ENCODE measurements around the gene MGLL. TPM values are rescaled to one million over a fixed set of nuclear protein-coding genes. Genes with fewer than 3 reads are reported as not detected.

The MGLL gene
- total and polyA plus RNA-seq, 8 donors: 8.6 to 318 (median 16.0) TPM

DNA sequence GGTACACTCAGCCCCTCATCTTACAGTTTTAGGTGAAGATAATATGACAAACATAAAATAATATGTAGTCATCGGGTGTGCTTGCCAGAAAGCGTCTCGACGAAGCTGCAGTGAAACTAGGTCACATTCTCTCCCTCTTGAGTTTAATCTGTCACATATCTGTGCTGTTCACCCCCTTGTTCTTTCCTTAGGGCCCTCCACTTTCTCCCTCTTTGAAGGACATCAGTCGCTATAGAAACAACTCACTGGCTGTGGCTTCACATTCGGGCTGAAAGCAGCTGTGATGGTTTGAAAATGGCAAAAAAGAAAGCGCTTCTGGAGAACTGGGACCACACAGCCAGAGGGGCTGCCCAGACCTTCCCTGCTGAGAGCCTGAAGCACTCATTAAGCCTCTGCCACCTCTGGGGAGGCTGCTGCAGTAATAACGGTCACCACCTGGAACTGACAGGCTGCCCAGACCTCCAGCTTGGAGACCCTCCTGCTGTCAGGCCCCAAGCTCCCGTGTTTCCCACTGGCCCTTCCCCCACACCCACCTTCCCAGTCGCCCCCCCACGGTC lies 99.2 kb downstream of the MGLL start:
- TF ChIP-seq, protein P1, sequence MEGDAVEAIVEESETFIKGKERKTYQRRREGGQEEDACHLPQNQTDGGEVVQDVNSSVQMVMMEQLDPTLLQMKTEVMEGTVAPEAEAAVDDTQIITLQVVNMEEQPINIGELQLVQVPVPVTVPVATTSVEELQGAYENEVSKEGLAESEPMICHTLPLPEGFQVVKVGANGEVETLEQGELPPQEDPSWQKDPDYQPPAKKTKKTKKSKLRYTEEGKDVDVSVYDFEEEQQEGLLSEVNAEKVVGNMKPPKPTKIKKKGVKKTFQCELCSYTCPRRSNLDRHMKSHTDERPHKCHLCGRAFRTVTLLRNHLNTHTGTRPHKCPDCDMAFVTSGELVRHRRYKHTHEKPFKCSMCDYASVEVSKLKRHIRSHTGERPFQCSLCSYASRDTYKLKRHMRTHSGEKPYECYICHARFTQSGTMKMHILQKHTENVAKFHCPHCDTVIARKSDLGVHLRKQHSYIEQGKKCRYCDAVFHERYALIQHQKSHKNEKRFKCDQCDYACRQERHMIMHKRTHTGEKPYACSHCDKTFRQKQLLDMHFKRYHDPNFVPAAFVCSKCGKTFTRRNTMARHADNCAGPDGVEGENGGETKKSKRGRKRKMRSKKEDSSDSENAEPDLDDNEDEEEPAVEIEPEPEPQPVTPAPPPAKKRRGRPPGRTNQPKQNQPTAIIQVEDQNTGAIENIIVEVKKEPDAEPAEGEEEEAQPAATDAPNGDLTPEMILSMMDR (IDR thresholded peaks at IDR 0.05): no peak
- peak overlapping the region in 1 of 2 donors; percentile 41 for H3K27ac ChIP-seq
- intact Hi-C loops (cut with DNase I): no loop called here
- no peaks in the 10 kb centered on the region for H3K9me3 ChIP-seq
- ATAC-seq (peak; percentile 48), DNase-seq (peak in 1 of 4 donors; percentile 59)
- no peak overlapping the region for H3K4me3 ChIP-seq
- H3K36me3 ChIP-seq: peaks cover 0 to 29% of the 10 kb centered on the region in 2 donors
- peaks cover 23 to 27% of the 10 kb centered on the region in 2 donors for H3K4me1 ChIP-seq
- no peaks in the 10 kb centered on the region for H3K27me3 ChIP-seq

DNA sequence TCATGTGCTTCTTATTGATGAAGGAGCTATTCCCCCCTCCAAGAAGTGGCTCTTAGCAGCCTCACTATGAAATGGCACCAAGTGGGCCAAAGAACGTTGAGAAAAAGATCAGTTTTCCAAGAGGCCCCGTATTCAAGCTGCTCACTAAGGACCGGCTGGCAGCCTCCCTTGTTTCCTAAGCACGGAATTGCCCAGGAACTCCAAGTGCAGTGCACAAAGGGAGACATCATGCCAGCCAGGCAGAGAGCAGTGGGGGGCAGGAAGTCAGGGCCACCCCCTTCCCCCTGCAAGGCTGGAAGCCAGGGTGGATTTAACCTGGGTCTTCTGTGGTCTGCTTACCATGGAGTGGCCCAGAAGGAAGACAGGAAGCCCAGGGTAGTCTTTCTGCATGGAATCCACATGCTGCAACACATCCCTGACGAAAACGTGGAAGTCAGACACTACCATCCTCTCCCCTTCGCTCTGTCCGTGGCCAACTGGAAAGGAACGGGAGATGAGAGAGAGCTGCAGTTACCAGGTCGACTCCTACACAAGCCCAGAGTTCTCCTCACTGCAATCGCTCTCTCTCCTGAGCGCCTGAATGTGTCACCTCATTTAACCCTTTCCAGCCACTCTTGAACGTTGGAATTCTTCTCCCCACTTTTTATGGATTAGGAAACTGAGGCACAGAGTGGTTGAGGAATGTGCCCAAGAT lies 100.1 kb downstream of the MGLL start:
- ATAC-seq (peak; percentile 34), DNase-seq (no peak)
- no peaks in the 10 kb centered on the region for H3K9me3 ChIP-seq
- no peak overlapping the region for H3K4me3 ChIP-seq
- H3K27ac ChIP-seq: peak overlapping the region; percentile 33 to 41
- H3K27me3 ChIP-seq: no peaks in the 10 kb centered on the region
- peaks cover 23 to 27% of the 10 kb centered on the region in 2 donors for H3K4me1 ChIP-seq
- intact Hi-C loops (cut with DNase I): no loop called here
- TF ChIP-seq, protein P1 (IDR thresholded peaks at IDR 0.05): no peak
- H3K36me3 ChIP-seq: peaks cover 0 to 29% of the 10 kb centered on the region in 2 donors

DNA sequence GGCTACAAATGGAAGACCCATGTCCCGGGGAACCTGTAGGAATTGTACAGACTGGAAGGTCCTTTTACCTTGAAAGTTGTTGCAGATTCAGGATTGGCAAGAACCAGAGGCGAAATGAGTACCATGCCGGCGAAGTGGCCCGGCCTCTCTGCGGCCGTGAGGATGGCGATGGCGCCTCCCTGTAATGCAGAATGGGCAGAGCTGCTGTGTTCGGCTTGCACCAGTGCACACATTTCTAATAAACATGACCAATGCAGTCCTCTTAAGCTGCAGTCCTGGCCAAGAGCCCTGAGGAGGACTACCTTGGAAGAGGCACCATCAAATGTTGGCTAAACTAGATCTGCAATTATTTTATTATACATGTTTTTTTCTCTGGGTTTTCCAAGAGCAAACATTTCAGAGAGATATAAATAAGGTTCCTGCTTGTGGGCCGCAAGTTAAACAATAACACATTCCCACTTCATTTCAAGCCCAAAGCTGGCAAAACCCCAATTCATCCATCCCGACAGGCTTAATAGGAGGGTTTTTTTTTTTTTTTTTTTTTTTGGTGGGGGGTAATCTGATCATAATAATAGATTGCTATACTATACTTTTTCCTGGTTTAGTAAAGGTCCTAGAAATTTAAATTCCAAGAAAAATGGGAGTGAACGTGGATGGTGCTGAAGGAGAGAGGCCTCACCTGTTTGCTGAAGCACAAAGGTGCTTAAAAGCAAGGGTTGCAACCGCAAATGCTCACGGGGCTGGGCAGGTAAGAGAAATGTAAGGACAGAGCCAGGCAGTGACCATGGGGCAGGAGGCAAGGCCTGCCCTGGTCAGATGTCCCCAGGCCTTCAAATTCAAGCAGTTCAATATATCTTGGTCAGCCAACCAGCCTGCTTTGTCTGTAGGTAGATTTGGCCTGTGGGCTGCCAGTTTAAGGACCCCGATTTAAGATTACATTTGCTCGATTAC lies 101.1 kb downstream of the MGLL start:
- Histone ChIP-seq H3K9me3 (no peaks in the 10 kb centered on the region), H3K27me3 (no peaks in the 10 kb centered on the region), H3K4me3 (no peak overlapping the region), H3K36me3 (peaks cover 0 to 33% of the 10 kb centered on the region in 2 donors), H3K27ac (peak overlapping the region; percentile 33 to 41), H3K4me1 (peaks cover 22 to 23% of the 10 kb centered on the region in 2 donors)
- TF ChIP-seq, protein P1 (IDR thresholded peaks at IDR 0.05): no peak
- DNase-seq: no peak
- peak; percentile 83 for ATAC-seq
- intact Hi-C loops (cut with DNase I): no loop called here

DNA sequence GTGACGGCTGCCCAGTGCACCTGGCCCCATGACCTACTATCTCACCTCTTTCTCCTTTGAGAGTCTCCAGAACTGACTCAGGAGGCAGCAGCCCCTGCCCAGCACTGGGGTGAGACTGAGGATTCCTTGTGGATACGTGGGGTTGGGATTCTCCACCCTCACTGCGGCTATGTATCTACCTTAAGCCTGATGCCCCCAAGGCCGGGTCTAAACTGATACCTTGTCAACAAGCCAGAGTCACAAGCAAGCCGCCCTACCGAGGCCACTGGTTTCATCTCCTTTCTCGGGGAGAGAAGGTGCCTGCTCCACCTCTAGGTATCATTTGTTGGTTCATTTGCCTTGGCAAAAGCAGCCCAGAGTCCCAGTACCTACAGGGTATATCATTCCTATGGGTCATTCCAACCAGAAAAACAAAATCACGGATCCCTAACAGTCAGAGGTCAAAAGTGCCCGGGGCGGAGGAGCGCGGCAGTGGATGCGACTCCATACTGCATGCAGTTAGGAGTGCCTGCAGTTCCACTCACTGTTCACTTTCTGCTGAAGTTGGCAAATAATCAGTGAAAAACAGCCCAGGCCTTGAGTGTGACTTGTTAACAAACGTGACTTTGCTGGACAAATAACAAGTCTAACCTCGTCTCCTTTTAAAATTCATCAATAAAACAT lies 102.0 kb downstream of the MGLL start:
- no peak overlapping the region for H3K27ac ChIP-seq
- TF ChIP-seq, protein P1 (IDR thresholded peaks at IDR 0.05): no peak
- H3K4me1 ChIP-seq: peaks cover 23 to 28% of the 10 kb centered on the region in 2 donors
- ATAC-seq (no peak), DNase-seq (no peak)
- H3K9me3 ChIP-seq: no peaks in the 10 kb centered on the region
- H3K4me3 ChIP-seq: no peak overlapping the region
- H3K36me3 ChIP-seq: peaks cover 0 to 33% of the 10 kb centered on the region in 2 donors
- intact Hi-C loops (cut with DNase I): no loop called here
- no peaks in the 10 kb centered on the region for H3K27me3 ChIP-seq
